Panc1 (cell line): ENCODE results near the gene TTC28. TPM values are rescaled to one million over a fixed set of nuclear protein-coding genes. Genes with fewer than 3 reads are reported as not detected.
A peak's percentile ranks its signal among the peaks of the same experiment; 100 is the strongest.

ENCODE experiments used
- ATAC-seq: fragments of 200-7000 bp; cut with Tn5 transposase; 2 replicates; pipeline ENCODE4 v1.9.1; 2020; ENCODE audit warnings: mild to moderate bottlenecking, moderate library complexity
- BruUV-seq: library from RNA; stranded (reverse); fragments of 400-500 nt; replicated peaks from 2 replicates; lab custom pipeline; 2021; lab: Mats Ljungman, UMichigan
- CTCF ChIA-PET: fragments of 300-600 bp; sonication (Branson Sonifier 250); formaldehyde crosslinking; loops from one replicate; lab custom pipeline; 2022; ENCODE audit warnings: antibody characterized with exemption; lab: Charles Lee
- POLR2A ChIA-PET: fragments of 300-600 bp; sonication (Branson Sonifier 250); formaldehyde crosslinking; loops from one replicate; lab custom pipeline; 2022; ENCODE audit warnings: antibody characterized with exemption; lab: Charles Lee
- DNase-seq: peaks from one replicate; pipeline ENCODE4 v3.0.0-alpha.2; 2010; ENCODE audit warnings: low read depth, low spot score
- H3K27ac ChIP-seq: 2 replicates; pipeline ENCODE4 v1.5.1; 2011; ENCODE audit warnings: mild to moderate bottlenecking, low read length, inconsistent platforms
- H3K27me3 ChIP-seq: fragments of 200-500 bp; sonication (Bioruptor generic); 2 replicates; pipeline ENCODE4 v1.6.0; 2014; ENCODE audit warnings: low read length, inconsistent platforms; ENCODE audit not compliant: control insufficient read depth, insufficient read depth
- H3K36me3 ChIP-seq: fragments of 200-500 bp; sonication (Bioruptor generic); 2 replicates; pipeline ENCODE4 v1.5.1; 2014; ENCODE audit warnings: inconsistent platforms, mild to moderate bottlenecking, low read length, moderate library complexity; ENCODE audit not compliant: control insufficient read depth, insufficient read depth
- H3K4me1 ChIP-seq: 2 replicates; pipeline ENCODE4 v1.5.1; 2011; ENCODE audit warnings: inconsistent platforms, mild to moderate bottlenecking, low read length, moderate library complexity; ENCODE audit not compliant: control insufficient read depth, insufficient read depth
- H3K4me3 ChIP-seq, 2 experiments: 2 replicates each; pipeline ENCODE4 v1.5.1; 2011 to 2012; ENCODE audit warnings: low read depth in 2 of 2, low read length in 2 of 2, mild to moderate bottlenecking in 2 of 2, inconsistent platforms in 1 of 2, moderate library complexity in 1 of 2
- H3K9me3 ChIP-seq: fragments of 200-500 bp; sonication (Bioruptor generic); 2 replicates; pipeline ENCODE4 v1.5.1; 2014; ENCODE audit warnings: low read depth, mild to moderate bottlenecking, inconsistent platforms, low read length, moderate library complexity; ENCODE audit not compliant: control insufficient read depth, insufficient read depth
- CTCF ChIP-seq: fragments of 450-650 bp; IDR thresholded peaks from 2 replicates; pipeline ENCODE4 v1.5.1; 2017; ENCODE audit warnings: mild to moderate bottlenecking
- POLR2AphosphoS5 ChIP-seq: IDR thresholded peaks from 2 replicates; pipeline ENCODE4 v1.6.1; 2012; ENCODE audit warnings: mild to moderate bottlenecking, low read depth, low read length, moderate library complexity
- SIN3A ChIP-seq: IDR thresholded peaks from 2 replicates; pipeline ENCODE4 v1.6.1; 2012; ENCODE audit warnings: low read depth, mild to moderate bottlenecking, low read length, moderate library complexity, borderline replicate concordance; ENCODE audit not compliant: insufficient read depth
- TCF7L2 ChIP-seq: IDR thresholded peaks from 2 replicates; pipeline ENCODE4 v1.6.1; 2011; ENCODE audit warnings: mild to moderate bottlenecking, low read depth, low read length, inconsistent platforms
- in situ Hi-C: cut with HindIII; loops from 2 replicates; pipeline ENCODE4 v1.10.0; 2016; ENCODE audit warnings: low sequenced_read_pairs, low pct_unique_long_range_greater_than_20kb
- intact Hi-C: fragments of 100-400 bp; cut with micrococcal nuclease; formaldehyde crosslinking; loops from one replicate; pipeline ENCODE4 v1.10.0; 2022; ENCODE audit not compliant: unreplicated experiment
- total RNA-seq: library from RNA; stranded (reverse); gene quantifications from one replicate; pipeline ENCODE4 v1.2.1, GENCODE V29; 2021; ENCODE audit not compliant: unreplicated experiment
- TF ChIP-seq, protein P1 (sequence below), 2 experiments: IDR thresholded peaks; 2 replicates each; pipeline ENCODE4 v1.6.1; 2011 to 2012; ENCODE audit warnings: low read depth in 2 of 2, control low read depth in 1 of 2, low read length in 1 of 2, mild to moderate bottlenecking in 1 of 2, moderate library complexity in 1 of 2; ENCODE audit not compliant: insufficient read depth in 1 of 2

The TTC28 gene
- total RNA-seq, 1 experiment from 2014 or later, result 24.8 TPM

DNA sequence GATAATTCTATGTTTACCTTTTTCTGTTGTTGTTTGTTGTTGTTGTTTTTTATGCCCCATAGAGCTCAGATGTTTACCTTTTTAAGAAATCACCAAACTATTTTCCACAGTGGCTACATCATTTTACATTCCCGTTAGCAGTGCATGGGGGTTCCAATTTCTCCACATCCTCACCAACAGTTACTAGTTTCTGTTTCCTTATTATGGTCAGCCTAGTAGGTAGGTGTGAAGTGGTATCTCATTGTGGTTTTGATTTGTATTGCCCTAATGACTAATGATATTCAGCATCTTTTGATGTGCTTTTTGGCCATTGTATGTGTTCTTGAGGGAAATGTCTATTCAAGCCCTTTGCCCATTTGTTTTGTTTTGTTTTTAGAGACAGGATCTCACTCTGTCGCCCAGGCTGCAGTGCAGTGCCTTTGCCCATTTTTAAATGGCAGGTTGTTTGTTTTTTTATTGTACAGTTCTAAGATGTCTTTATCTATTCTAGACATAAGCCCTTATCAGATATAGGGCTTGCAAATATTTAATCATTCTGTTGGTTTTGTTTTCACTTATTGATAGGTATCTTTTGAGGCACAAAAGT, 34.5 kb upstream of the TTC28 start:
- no peaks in the 10 kb centered on the region for H3K9me3 ChIP-seq
- intact Hi-C loops (no loop called here), in situ Hi-C loops (no loop called here)
- ChIA-PET CTCF (no interaction called here), POLR2A (no interaction called here)
- H3K27ac ChIP-seq, result no peak overlapping the region
- no peak for ATAC-seq
- TF ChIP-seq POLR2AphosphoS5 (no peak), TCF7L2 (no peak), SIN3A (no peak), CTCF (no peak)
- TF ChIP-seq, protein P1, sequence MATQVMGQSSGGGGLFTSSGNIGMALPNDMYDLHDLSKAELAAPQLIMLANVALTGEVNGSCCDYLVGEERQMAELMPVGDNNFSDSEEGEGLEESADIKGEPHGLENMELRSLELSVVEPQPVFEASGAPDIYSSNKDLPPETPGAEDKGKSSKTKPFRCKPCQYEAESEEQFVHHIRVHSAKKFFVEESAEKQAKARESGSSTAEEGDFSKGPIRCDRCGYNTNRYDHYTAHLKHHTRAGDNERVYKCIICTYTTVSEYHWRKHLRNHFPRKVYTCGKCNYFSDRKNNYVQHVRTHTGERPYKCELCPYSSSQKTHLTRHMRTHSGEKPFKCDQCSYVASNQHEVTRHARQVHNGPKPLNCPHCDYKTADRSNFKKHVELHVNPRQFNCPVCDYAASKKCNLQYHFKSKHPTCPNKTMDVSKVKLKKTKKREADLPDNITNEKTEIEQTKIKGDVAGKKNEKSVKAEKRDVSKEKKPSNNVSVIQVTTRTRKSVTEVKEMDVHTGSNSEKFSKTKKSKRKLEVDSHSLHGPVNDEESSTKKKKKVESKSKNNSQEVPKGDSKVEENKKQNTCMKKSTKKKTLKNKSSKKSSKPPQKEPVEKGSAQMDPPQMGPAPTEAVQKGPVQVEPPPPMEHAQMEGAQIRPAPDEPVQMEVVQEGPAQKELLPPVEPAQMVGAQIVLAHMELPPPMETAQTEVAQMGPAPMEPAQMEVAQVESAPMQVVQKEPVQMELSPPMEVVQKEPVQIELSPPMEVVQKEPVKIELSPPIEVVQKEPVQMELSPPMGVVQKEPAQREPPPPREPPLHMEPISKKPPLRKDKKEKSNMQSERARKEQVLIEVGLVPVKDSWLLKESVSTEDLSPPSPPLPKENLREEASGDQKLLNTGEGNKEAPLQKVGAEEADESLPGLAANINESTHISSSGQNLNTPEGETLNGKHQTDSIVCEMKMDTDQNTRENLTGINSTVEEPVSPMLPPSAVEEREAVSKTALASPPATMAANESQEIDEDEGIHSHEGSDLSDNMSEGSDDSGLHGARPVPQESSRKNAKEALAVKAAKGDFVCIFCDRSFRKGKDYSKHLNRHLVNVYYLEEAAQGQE (IDR thresholded peaks at IDR 0.05; ENCODE audit: insufficient read depth in 1 of 2, low read depth in 2 of 2, low read length in 1 of 2), result no peak
- H3K27me3 ChIP-seq, result no peaks in the 10 kb centered on the region
- no peak for DNase-seq
- H3K4me3 ChIP-seq, result no peak overlapping the region
- BruUV-seq, result no TSS peak
- H3K36me3 ChIP-seq, result peaks cover 2% of the 10 kb centered on the region; the same call in 1 of the 2 replicates
- no peaks in the 10 kb centered on the region for H3K4me1 ChIP-seq

GRCh38 chr22:28711820-28712777, 32.5 kb upstream of the TTC28 start:
- Histone ChIP-seq H3K9me3 (no peaks in the 10 kb centered on the region), H3K27me3 (no peaks in the 10 kb centered on the region), H3K4me3 (no peak overlapping the region), H3K27ac (no peak overlapping the region), H3K36me3 (peaks cover 2% of the 10 kb centered on the region; the same call in 1 of the 2 replicates), H3K4me1 (no peaks in the 10 kb centered on the region)
- TF ChIP-seq, protein P1 (IDR thresholded peaks at IDR 0.05; ENCODE audit: insufficient read depth in 1 of 2, low read depth in 2 of 2, low read length in 1 of 2), result no peak
- TF ChIP-seq TCF7L2, result no peak
- TF ChIP-seq POLR2AphosphoS5, result no peak
- no peak for TF ChIP-seq CTCF
- no peak for TF ChIP-seq SIN3A
- DNase-seq (no peak), ATAC-seq (peak; percentile 60; the same call in 1 of the 2 replicates)
- in situ Hi-C loops, result no loop called here
- no TSS peak for BruUV-seq
- ChIA-PET POLR2A (no interaction called here), CTCF (no interaction called here)
- intact Hi-C loops, result no loop called here
